Kasumi-1 (cell line): ENCODE data around the gene LRIF1.
"Not testable (repeated sequence)": the region's sequence is repeated elsewhere in the genome, so short reads cannot be mapped to it uniquely, and the experiment has no call there.

ENCODE experiments used
- DNase-seq, 2 experiments: peaks; one replicate each; lab custom pipeline; 2025; lab: John Stamatoyannopoulos, UW

Gene LRIF1

DNA sequence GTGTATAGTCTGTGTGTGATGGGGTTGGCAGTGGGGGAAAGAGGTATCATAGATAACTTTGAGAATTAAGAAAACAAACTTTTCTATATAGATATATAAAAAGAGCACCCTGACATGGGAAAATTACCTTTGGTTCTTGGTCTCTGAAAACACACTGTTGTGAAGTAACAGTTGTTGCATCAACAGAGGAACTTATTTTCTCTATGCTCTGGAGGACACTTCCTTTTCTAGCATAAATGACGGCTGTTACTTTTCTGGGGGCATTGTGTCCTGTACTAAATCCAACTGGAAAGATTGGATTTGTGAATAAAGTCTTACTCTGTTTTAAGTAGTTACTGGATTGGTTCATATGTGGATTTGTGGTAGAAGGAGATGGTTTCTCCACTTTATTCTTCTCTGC, 12.6 kb downstream of the LRIF1 start:
- no peak for DNase-seq

GRCh38 chr1:110948038-110948810, 15.5 kb downstream of the LRIF1 start:
- peak; percentile 25 to 40 for DNase-seq

- no peak for DNase-seq
Measured at GRCh38 chr1:110945626-110946025, 18.1 kb downstream of the LRIF1 start.

- no peak for DNase-seq
Measured at GRCh38 chr1:110944806-110945205, 18.9 kb downstream of the LRIF1 start.

- no peak for DNase-seq
Measured at GRCh38 chr1:110936567-110936966, 27.2 kb downstream of the LRIF1 start.

DNA sequence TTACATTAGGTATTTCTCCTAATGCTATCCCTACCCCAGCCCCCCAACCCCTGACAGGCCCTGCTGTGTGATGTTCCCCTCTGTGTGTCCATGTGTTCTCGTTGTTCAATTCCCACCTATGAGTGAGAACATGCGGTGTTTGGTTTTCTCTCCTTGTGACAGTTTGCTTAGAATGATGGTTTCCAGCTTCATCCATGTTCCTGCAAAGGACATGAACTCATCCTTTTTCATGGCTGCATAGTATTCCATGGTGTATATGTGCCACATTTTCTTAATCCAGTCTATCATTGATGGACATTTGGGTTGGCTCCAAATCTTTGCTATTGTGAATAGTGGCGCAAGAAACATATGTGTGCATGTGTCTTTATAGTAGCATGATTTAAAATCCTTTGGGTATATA, 32.6 kb downstream of the LRIF1 start:
- not testable (repeated sequence) for DNase-seq

- no peak for DNase-seq
Measured at GRCh38 chr1:110928904-110929303, 34.8 kb downstream of the LRIF1 start.

GRCh38 chr1:110928191-110928590, 35.5 kb downstream of the LRIF1 start:
- no peak for DNase-seq

DNA sequence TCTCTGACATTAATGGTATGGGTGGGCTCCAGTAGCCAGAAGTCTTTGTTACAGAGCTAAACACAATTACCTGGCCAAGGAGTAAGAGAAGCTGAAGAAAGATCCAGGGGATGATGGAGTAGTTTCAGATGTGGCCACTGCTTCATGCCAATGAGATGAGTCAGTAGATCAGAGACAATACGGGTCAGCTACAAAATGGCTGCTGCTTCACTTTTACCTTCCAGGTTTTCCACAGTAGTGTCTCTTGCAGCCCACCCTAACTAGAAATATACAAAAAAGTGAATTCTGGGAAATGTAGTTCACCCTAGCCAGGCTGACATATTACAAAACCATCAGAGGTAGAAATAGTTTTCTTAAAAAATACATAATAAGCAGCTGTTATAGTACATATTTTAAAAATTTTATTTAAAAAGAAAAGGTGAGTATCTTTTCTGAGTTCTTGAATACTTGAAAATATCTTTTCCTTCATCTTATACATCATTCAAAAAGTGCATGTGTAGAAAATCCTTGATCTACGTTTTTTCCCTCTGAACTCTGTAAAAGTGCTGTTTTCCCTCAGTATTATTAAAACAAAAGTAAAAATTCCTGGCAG, 36.1 kb downstream of the LRIF1 start:
- DNase-seq, result no peak

- no peak for DNase-seq
Measured at GRCh38 chr1:110921953-110922352, 41.8 kb downstream of the LRIF1 start.

DNA sequence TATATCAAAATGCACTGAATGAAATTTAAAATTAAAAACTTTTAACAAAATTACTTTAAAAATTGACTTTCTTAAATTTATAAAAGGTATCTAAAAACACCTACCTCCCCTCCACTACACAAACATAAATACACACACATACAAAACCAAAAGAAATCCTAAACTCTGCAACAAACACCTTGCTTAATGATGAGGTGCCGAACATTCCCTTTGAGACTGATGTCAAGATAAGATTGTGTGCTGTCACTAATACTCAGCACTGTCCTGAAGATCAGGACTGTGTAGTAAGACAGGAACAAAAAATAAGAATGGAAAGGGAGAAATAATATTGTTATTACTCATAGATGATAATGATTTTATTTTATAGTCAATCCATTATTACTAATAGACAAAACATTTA, 45.7 kb downstream of the LRIF1 start:
- DNase-seq, result no peak

GRCh38 chr1:110916669-110917306, 46.9 kb downstream of the LRIF1 start:
- peak in 1 of 2 experiments; percentile 16 for DNase-seq

- DNase-seq, result no peak
Measured at GRCh38 chr1:110916274-110916668, 47.5 kb downstream of the LRIF1 start.

DNA sequence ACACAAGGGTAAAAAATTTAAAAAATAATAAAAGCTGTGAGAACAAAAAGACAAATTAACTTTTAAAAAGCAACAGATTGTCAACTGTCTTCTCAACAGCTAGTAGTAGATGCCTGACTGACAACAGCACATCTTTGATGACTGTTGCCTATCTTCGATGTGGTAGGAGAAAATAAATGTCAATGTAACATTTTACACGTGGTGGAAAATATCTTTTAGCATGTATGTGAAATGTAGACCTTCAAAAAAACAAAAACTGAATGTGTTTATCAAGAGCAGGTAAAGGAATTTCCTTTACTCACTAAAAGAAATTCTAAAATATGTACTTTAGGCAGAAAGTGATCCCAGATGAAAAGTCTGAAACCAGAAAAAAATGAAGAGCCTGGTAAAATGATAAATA, 47.9 kb downstream of the LRIF1 start:
- no peak for DNase-seq

GRCh38 chr1:110914676-110915075, 49.0 kb downstream of the LRIF1 start:
- DNase-seq, result no peak

- DNase-seq, result no peak
Measured at GRCh38 chr1:110912784-110913183, 50.9 kb downstream of the LRIF1 start.

- no peak for DNase-seq
Measured at GRCh38 chr1:110903853-110904500, 59.7 kb downstream of the LRIF1 start.

DNA sequence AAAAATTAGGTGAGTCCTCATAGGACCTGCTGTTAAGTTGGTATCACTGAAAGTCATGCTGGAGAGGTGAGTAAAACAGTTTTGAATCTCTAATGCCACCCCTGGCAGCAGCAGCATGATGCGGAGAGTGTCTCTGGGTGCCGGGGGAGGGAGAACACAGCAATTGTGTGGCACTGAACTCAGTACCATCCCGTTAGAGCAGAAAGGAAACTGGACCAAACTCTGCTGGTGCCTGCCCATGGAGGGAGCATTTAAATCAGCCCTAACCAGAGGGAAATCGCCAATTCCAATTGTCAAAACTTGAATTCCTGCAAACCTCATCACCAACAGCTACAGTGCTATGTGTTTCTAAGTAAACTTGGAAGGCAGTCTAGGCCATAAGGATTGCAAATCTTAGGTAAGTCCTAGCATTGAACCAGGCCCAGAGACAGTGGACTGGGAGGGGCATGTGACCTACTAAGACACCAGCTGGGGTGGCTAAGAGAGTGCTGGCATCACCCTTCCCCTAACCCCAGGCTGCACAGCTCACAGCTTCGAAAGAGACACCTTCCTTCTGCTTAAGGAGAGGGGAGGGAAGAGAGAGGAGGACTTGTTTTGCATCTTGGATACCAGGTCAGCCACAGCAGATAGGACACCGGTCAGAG, 60.8 kb downstream of the LRIF1 start:
- DNase-seq, result no peak

DNA sequence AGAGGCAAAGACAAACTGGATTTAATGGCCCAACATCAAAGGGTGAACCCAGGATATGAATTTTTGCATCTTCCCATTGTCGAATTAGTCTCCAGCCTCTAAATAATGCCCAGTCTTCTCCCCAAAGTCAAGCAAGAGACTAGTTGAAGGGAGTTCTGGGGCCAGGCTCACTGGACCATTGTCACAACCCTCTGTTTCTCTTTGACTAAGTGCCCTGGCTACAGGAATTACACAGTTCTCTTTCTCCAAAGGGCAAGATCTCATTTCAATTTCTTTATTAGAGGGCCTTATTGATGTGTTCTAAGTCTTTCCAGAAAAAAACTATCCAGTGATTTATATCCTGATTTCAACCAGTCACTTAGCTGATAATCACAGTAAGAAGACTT, 64.3 kb downstream of the LRIF1 start:
- DNase-seq, result no peak

- no peak for DNase-seq
Measured at GRCh38 chr1:110898734-110899457, 64.8 kb downstream of the LRIF1 start.

DNA sequence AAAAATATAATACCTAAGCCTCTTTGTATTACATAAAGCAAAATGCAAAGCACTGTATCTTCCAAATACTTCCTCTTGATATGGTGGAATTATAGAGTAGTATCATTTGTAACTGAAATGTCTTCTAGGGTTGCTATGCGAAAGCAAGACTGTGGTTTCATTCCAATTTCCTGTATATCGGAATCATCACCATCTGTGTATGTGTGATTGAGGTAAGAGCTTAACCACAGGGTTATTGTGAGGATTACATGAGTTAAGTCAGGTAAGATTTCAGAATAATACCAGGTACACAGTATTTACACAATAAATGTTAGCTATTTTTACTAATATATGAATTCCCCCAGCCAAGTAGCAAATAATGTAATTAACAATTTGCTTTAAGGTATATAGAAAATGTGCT, 66.0 kb downstream of the LRIF1 start:
- no peak for DNase-seq
